PC-9 (cell line): Measurements from ENCODE around the gene SPACA7. TPM values are rescaled to one million over a fixed set of nuclear protein-coding genes. Genes with fewer than 3 reads are reported as not detected.

Source experiments
- BruUV-seq: library from RNA; stranded (reverse); fragments of 400-500 nt; replicated peaks from 2 replicates; lab custom pipeline; 2021; lab: Mats Ljungman, UMichigan
- CTCF ChIA-PET: fragments of 300-600 bp; sonication (Branson Sonifier 250); formaldehyde crosslinking; loops from one replicate; lab custom pipeline; 2022; ENCODE audit warnings: antibody characterized with exemption; lab: Charles Lee
- POLR2A ChIA-PET: fragments of 300-600 bp; sonication (Branson Sonifier 250); formaldehyde crosslinking; loops from one replicate; lab custom pipeline; 2022; ENCODE audit warnings: antibody characterized with exemption; ENCODE audit not compliant: unreplicated experiment; lab: Charles Lee
- DNase-seq, 2 experiments: peaks; one replicate each; pipeline versions ENCODE4 v3.0.0 to v3.0.0-alpha.2; 2015 to 2022; ENCODE audit warnings: mixed read lengths in 1 of 2
- H2AFZ ChIP-seq: fragments of 200-600 bp; sonication (generic); 2 replicates; pipeline ENCODE4 v1.8.1; 2017; ENCODE audit warnings: antibody characterized with exemption
- H3F3A ChIP-seq: fragments of 200-600 bp; sonication (generic); 2 replicates; pipeline ENCODE4 v1.8.1; 2017; ENCODE audit warnings: antibody characterized with exemption, mild to moderate bottlenecking, low read depth; ENCODE audit not compliant: insufficient read depth
- H3K27ac ChIP-seq: fragments of 200-600 bp; sonication (generic); 2 replicates; pipeline ENCODE4 v1.6.1; 2016; ENCODE audit warnings: mixed run types
- H3K27me3 ChIP-seq: fragments of 200-600 bp; sonication (generic); 2 replicates; pipeline ENCODE4 v1.6.1; 2016; ENCODE audit warnings: low read depth, mixed run types; ENCODE audit not compliant: insufficient read depth
- H3K36me3 ChIP-seq: fragments of 200-600 bp; sonication (generic); 2 replicates; pipeline ENCODE4 v1.6.1; 2016; ENCODE audit warnings: low read depth, mixed run types
- H3K4me1 ChIP-seq: fragments of 200-600 bp; sonication (generic); replicated peaks from 2 replicates; pipeline ENCODE4 v1.6.1; 2016; ENCODE audit warnings: mixed run types; ENCODE audit not compliant: insufficient read depth
- H3K4me2 ChIP-seq: fragments of 200-600 bp; sonication (generic); 2 replicates; pipeline ENCODE4 v1.6.1; 2017; ENCODE audit warnings: mixed run types
- H3K4me3 ChIP-seq: fragments of 200-600 bp; sonication (generic); 2 replicates; pipeline ENCODE4 v1.6.1; 2016; ENCODE audit warnings: mixed run types
- H3K79me2 ChIP-seq: fragments of 200-600 bp; sonication (generic); 2 replicates; pipeline ENCODE4 v1.6.1; 2017; ENCODE audit warnings: low read depth, mixed run types
- H3K9me2 ChIP-seq: fragments of 200-600 bp; sonication (generic); 2 replicates; pipeline ENCODE4 v1.8.1; 2017; ENCODE audit warnings: mild to moderate bottlenecking; ENCODE audit not compliant: insufficient read depth
- H3K9me3 ChIP-seq: fragments of 200-600 bp; sonication (generic); 2 replicates; pipeline ENCODE4 v1.8.1; 2016; ENCODE audit warnings: low read depth; ENCODE audit not compliant: insufficient read depth
- H4K20me1 ChIP-seq: fragments of 200-600 bp; sonication (generic); 2 replicates; pipeline ENCODE4 v1.8.1; 2017; ENCODE audit not compliant: insufficient read depth
- EZH2 ChIP-seq: fragments of 200-600 bp; sonication (generic); IDR thresholded peaks from 2 replicates; pipeline ENCODE4 v1.8.0; 2017; ENCODE audit warnings: antibody characterized with exemption, low read depth
- intact Hi-C: fragments of 100-400 bp; cut with micrococcal nuclease; formaldehyde crosslinking; loops from one replicate; pipeline ENCODE4 v1.10.0; 2022; ENCODE audit not compliant: unreplicated experiment
- total RNA-seq: library from RNA; stranded (reverse); gene quantifications from 2 replicates; pipeline ENCODE4 v1.2.3, GENCODE V29; 2021
- TF ChIP-seq, protein P1 (sequence below): fragments of 200-600 bp; sonication (generic); conservative IDR thresholded peaks from 2 replicates; pipeline ENCODE4 v1.6.1; 2017; ENCODE audit warnings: mixed run types, antibody characterized with exemption, mild to moderate bottlenecking, moderate library complexity

Gene SPACA7
- total RNA-seq, 1 experiment from 2014 or later, result not detected

DNA sequence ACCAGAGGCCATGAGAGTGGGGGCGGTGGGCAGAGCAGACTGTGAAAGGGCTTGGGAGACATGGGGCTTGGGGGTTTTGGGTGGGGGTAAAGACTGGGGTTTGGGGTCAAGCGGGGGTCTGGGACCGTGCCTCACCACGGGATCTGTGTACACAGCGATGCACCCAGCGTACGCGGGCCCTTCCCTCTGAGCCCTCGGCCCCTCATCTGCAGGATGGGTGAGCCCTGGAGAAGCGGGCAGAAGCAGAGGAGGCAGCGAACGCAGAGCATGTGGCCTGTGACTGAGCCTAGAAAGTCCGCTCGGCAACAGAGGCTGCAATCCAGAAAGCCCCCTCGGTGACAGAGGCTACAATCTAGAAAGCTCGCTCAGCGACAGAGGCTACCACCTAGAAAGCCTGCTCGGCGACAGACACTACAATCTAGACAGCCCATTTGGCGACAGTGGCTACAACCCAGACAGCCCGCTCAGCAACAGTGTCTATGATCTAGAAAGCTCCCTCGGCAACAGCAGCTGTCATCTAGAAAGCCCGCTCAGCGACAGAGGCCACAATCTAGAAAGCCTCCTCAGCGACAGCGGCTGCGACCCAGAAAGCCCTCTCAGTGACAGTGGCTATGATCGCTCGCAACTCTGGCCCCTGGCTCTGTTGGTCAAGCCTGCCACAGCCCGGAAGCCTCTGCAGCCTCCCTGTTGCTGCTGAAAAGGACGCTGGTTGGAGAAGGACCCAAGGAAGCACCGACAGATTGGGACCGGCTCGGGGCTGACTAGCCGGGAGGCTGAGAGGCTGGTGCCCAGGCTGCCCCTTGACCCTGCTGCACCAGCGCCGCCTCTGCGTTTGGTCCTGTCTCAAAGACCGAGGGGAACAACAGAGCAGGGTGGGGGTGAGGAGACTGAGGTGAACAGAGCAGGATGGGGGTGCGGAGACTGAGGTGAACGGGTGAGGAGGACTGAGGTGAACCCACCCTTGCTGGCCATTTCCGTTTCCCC is 68.6 kb downstream of the SPACA7 start:
- CTCF ChIA-PET, result no interaction called here

DNA sequence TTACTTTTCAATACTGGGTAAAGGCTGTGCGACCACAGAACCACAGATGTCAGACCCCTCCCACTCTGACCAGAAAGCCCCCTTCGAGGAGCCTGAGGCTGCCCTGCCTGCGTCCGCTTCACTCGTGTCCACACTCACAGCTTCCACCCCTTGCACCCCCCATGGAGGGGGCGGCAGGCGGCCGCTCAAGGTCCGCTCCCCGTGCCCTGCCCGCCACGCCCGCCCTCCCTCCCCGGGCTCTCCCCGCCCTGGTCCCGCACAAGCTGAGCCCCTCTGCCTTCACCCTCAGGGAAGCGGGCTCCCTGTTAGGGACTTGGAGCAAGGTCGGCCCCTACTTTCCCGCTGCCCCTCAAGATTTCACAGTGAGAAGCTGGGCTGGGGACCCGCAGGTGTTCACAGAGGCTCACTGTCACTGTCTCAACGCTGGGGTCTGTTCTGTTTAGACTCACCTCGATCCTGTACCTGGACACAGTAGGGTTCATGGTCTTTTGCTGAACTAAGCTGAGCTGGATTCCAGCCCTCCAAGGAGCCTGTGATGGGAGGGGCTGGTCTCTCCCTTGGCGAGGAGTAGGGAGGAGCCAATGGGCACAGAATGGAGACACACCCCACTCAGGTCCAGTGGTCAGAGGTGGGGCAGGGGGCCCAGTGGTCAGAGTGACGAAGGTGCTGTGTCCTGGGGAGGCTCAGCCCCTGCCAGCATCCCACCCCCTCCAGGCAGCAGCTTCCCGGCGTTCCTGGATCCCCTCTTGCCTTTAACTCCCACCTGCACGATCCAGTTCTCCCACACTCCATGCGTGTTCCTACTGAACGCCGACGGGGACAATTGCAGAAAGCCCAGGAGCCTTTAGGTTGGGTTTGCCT is 69.5 kb downstream of the SPACA7 start:
- POLR2A ChIA-PET, result no interaction called here
- H3K27me3 ChIP-seq, result peaks cover 92% of the 10 kb centered on the region
- no TSS peak for BruUV-seq

More for the DNA sequence above, 68.6 kb downstream of the SPACA7 start:
- no peaks in the 10 kb centered on the region for H3K4me1 ChIP-seq
- no peaks in the 10 kb centered on the region for H3K36me3 ChIP-seq
- H3K27ac ChIP-seq, result no peak overlapping the region
- H3F3A ChIP-seq, result no peaks in the 10 kb centered on the region
- DNase-seq, result no peak
- H3K27me3 ChIP-seq, result peaks cover 95% of the 10 kb centered on the region
- POLR2A ChIA-PET, result no interaction called here
- no peaks in the 10 kb centered on the region for H3K9me2 ChIP-seq
- H4K20me1 ChIP-seq, result no peaks in the 10 kb centered on the region
- no peak overlapping the region for H3K4me3 ChIP-seq
- no peaks in the 10 kb centered on the region for H3K9me3 ChIP-seq
- no peaks in the 10 kb centered on the region for H3K79me2 ChIP-seq
- no peak overlapping the region for H2AFZ ChIP-seq
- no peak for TF ChIP-seq EZH2
- TF ChIP-seq, protein P1, sequence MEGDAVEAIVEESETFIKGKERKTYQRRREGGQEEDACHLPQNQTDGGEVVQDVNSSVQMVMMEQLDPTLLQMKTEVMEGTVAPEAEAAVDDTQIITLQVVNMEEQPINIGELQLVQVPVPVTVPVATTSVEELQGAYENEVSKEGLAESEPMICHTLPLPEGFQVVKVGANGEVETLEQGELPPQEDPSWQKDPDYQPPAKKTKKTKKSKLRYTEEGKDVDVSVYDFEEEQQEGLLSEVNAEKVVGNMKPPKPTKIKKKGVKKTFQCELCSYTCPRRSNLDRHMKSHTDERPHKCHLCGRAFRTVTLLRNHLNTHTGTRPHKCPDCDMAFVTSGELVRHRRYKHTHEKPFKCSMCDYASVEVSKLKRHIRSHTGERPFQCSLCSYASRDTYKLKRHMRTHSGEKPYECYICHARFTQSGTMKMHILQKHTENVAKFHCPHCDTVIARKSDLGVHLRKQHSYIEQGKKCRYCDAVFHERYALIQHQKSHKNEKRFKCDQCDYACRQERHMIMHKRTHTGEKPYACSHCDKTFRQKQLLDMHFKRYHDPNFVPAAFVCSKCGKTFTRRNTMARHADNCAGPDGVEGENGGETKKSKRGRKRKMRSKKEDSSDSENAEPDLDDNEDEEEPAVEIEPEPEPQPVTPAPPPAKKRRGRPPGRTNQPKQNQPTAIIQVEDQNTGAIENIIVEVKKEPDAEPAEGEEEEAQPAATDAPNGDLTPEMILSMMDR, result no peak
- H3K4me2 ChIP-seq, result no peak overlapping the region
- no TSS peak for BruUV-seq
- intact Hi-C loops, result loop anchor here (1.0 kb wide), 2 partner anchors 162 to 970 kb away; no protein-coding TSS in a partner anchor

More for the DNA sequence above, 69.5 kb downstream of the SPACA7 start:
- H3F3A ChIP-seq, result no peaks in the 10 kb centered on the region
- TF ChIP-seq EZH2, result no peak
- TF ChIP-seq, protein P1, result no peak
- no peaks in the 10 kb centered on the region for H3K36me3 ChIP-seq
- no peak overlapping the region for H3K4me2 ChIP-seq
- no peaks in the 10 kb centered on the region for H3K9me2 ChIP-seq
- H3K9me3 ChIP-seq, result no peaks in the 10 kb centered on the region
- CTCF ChIA-PET, result no interaction called here
- H2AFZ ChIP-seq, result no peak overlapping the region
- intact Hi-C loops, result no loop called here
- H3K4me1 ChIP-seq, result no peaks in the 10 kb centered on the region
- no peak for DNase-seq
- H4K20me1 ChIP-seq, result no peaks in the 10 kb centered on the region
- H3K79me2 ChIP-seq, result no peaks in the 10 kb centered on the region
- no peak overlapping the region for H3K4me3 ChIP-seq
- no peak overlapping the region for H3K27ac ChIP-seq
